HUES6 (cell line): ENCODE data around the gene DLGAP1.

Experiments
- H3K27ac ChIP-seq: 2 replicates; pipeline ENCODE4 v1.7.0; 2013; ENCODE audit warnings: low read depth, mild to moderate bottlenecking, low read length, inconsistent platforms
- H3K27me3 ChIP-seq: 2 replicates; pipeline ENCODE4 v1.6.1; 2013; ENCODE audit warnings: low read length; ENCODE audit not compliant: control insufficient read depth, insufficient read depth
- H3K36me3 ChIP-seq: 2 replicates; pipeline ENCODE4 v1.6.1; 2013; ENCODE audit warnings: low read length; ENCODE audit not compliant: control insufficient read depth, insufficient read depth
- H3K4me1 ChIP-seq: 2 replicates; pipeline ENCODE4 v1.6.1; 2013; ENCODE audit warnings: low read length; ENCODE audit not compliant: control insufficient read depth, insufficient read depth
- H3K4me3 ChIP-seq: 2 replicates; pipeline ENCODE4 v1.5.1; 2013; ENCODE audit warnings: low read depth, low read length
- H3K9ac ChIP-seq: one replicate; pipeline ENCODE4 v1.6.1; 2013; ENCODE audit warnings: mild to moderate bottlenecking, low read length
- H3K9me3 ChIP-seq: 2 replicates; pipeline ENCODE4 v1.6.1; 2013; ENCODE audit warnings: low read depth, low read length; ENCODE audit not compliant: control insufficient read depth, insufficient read depth

Gene DLGAP1

GRCh38 chr18:3667255-3668137, 787.6 kb downstream of the DLGAP1 start:
- Histone ChIP-seq H3K4me3 (no peak overlapping the region), H3K9me3 (peaks cover 13% of the 10 kb centered on the region; the same call in 1 of the 2 replicates), H3K27ac (no peak overlapping the region), H3K9ac (no peak overlapping the region), H3K36me3 (peaks cover 8% of the 10 kb centered on the region; the same call in 1 of the 2 replicates), H3K27me3 (no peaks in the 10 kb centered on the region), H3K4me1 (peaks cover 22% of the 10 kb centered on the region)

GRCh38 chr18:3666526-3667254, 788.4 kb downstream of the DLGAP1 start:
- H3K4me1 ChIP-seq, result peaks cover 22% of the 10 kb centered on the region
- no peak overlapping the region for H3K27ac ChIP-seq
- H3K9me3 ChIP-seq, result peaks cover 14% of the 10 kb centered on the region; the same call in 1 of the 2 replicates
- no peak overlapping the region for H3K4me3 ChIP-seq
- H3K36me3 ChIP-seq, result peaks cover 8% of the 10 kb centered on the region; the same call in 1 of the 2 replicates
- no peaks in the 10 kb centered on the region for H3K27me3 ChIP-seq
- no peak overlapping the region for H3K9ac ChIP-seq

- peaks cover 8% of the 10 kb centered on the region; the same call in 1 of the 2 replicates for H3K36me3 ChIP-seq
- H3K4me1 ChIP-seq, result peaks cover 22% of the 10 kb centered on the region
- no peaks in the 10 kb centered on the region for H3K27me3 ChIP-seq
- H3K4me3 ChIP-seq, result peak overlapping the region; percentile 48
- peaks cover 14% of the 10 kb centered on the region; the same call in 1 of the 2 replicates for H3K9me3 ChIP-seq
- peak overlapping the region; percentile 91 for H3K27ac ChIP-seq
- H3K9ac ChIP-seq, result peak overlapping the region; percentile 77
Observed at GRCh38 chr18:3665780-3666525, 789.2 kb downstream of the DLGAP1 start.

GRCh38 chr18:3665204-3665603, 789.9 kb downstream of the DLGAP1 start:
- Histone ChIP-seq H3K4me1 (peaks cover 22% of the 10 kb centered on the region), H3K4me3 (peak overlapping the region; percentile 48; the same call in 1 of the 2 replicates), H3K27me3 (no peaks in the 10 kb centered on the region), H3K9ac (peak overlapping the region; percentile 7), H3K36me3 (peaks cover 8% of the 10 kb centered on the region; the same call in 1 of the 2 replicates), H3K27ac (peak overlapping the region; percentile 91; the same call in 1 of the 2 replicates), H3K9me3 (peaks cover 14% of the 10 kb centered on the region; the same call in 1 of the 2 replicates)

GRCh38 chr18:3664563-3665178, 790.4 kb downstream of the DLGAP1 start:
- Histone ChIP-seq H3K9me3 (peaks cover 14% of the 10 kb centered on the region; the same call in 1 of the 2 replicates), H3K4me1 (peaks cover 23% of the 10 kb centered on the region), H3K4me3 (no peak overlapping the region), H3K27me3 (no peaks in the 10 kb centered on the region), H3K36me3 (peaks cover 8% of the 10 kb centered on the region; the same call in 1 of the 2 replicates), H3K27ac (peak overlapping the region; percentile 91; the same call in 1 of the 2 replicates), H3K9ac (peak overlapping the region; percentile 7)

- H3K36me3 ChIP-seq, result peaks cover 8% of the 10 kb centered on the region; the same call in 1 of the 2 replicates
- no peak overlapping the region for H3K4me3 ChIP-seq
- H3K9ac ChIP-seq, result no peak overlapping the region
- peaks cover 14% of the 10 kb centered on the region; the same call in 1 of the 2 replicates for H3K9me3 ChIP-seq
- H3K27ac ChIP-seq, result peak overlapping the region; percentile 91; the same call in 1 of the 2 replicates
- no peaks in the 10 kb centered on the region for H3K27me3 ChIP-seq
- peaks cover 23% of the 10 kb centered on the region for H3K4me1 ChIP-seq
Observed at GRCh38 chr18:3663870-3664512, 791.1 kb downstream of the DLGAP1 start.

GRCh38 chr18:3661989-3662388, 793.1 kb downstream of the DLGAP1 start:
- Histone ChIP-seq H3K27me3 (no peaks in the 10 kb centered on the region), H3K27ac (no peak overlapping the region), H3K4me1 (peaks cover 23% of the 10 kb centered on the region)

GRCh38 chr18:3660739-3661515, 794.2 kb downstream of the DLGAP1 start:
- peaks cover 14% of the 10 kb centered on the region; the same call in 1 of the 2 replicates for H3K9me3 ChIP-seq
- H3K9ac ChIP-seq, result no peak overlapping the region
- H3K4me1 ChIP-seq, result peaks cover 22% of the 10 kb centered on the region
- H3K36me3 ChIP-seq, result peaks cover 8% of the 10 kb centered on the region; the same call in 1 of the 2 replicates
- no peaks in the 10 kb centered on the region for H3K27me3 ChIP-seq
- no peak overlapping the region for H3K27ac ChIP-seq
- H3K4me3 ChIP-seq, result no peak overlapping the region

More at GRCh38 chr18:3661989-3662388, 793.1 kb downstream of the DLGAP1 start:
- Histone ChIP-seq H3K9me3 (peaks cover 14% of the 10 kb centered on the region; the same call in 1 of the 2 replicates), H3K4me3 (no peak overlapping the region), H3K9ac (no peak overlapping the region), H3K36me3 (peaks cover 8% of the 10 kb centered on the region; the same call in 1 of the 2 replicates)

- Histone ChIP-seq H3K36me3 (peaks cover 5% of the 10 kb centered on the region; the same call in 1 of the 2 replicates), H3K27me3 (no peaks in the 10 kb centered on the region), H3K9ac (no peak overlapping the region), H3K4me3 (no peak overlapping the region), H3K4me1 (peaks cover 27% of the 10 kb centered on the region; the same call in 1 of the 2 replicates), H3K27ac (no peak overlapping the region), H3K9me3 (peaks cover 10% of the 10 kb centered on the region; the same call in 1 of the 2 replicates)
Observed at GRCh38 chr18:3658529-3658928, 796.6 kb downstream of the DLGAP1 start.
